DND-41 (cell line): ENCODE results near the gene SLC17A6.

Experiments used
- CTCF ChIP-seq: IDR thresholded peaks from 2 replicates; pipeline ENCODE4 v1.5.1; 2012; ENCODE audit warnings: borderline replicate concordance, low read length, moderate library complexity, mild to moderate bottlenecking; ENCODE audit not compliant: poor library complexity, severe bottlenecking; ENCODE audit errors: extremely low read depth
- EZH2 ChIP-seq: IDR thresholded peaks from 3 replicates; pipeline ENCODE4 v1.6.1; 2012; ENCODE audit warnings: borderline replicate concordance, low read depth, mild to moderate bottlenecking, moderate library complexity, low read length, inconsistent platforms; ENCODE audit not compliant: severe bottlenecking

- TF ChIP-seq CTCF (no peak), EZH2 (no peak)
Measured at GRCh38 chr11:22344081-22344480, 5.9 kb downstream of the SLC17A6 start.
